Stimulated activated naive CD8-positive, alpha-beta T cell treated with anti-CD3 and anti-CD28 coated beads, Interleukin-15, amount 100 ng/mL, for 72 hours (primary cell): ENCODE data around the gene MEGF6.

Experiments
- ATAC-seq: fragments of 150-1000 bp; cut with Tn5 transposase; 2 replicates; pipeline ENCODE4 v1.10.0; 2021; ENCODE audit warnings: mild to moderate bottlenecking, moderate library complexity
- DNase-seq, 2 donors: peaks; one replicate each; pipeline ENCODE4 v3.0.0; 2021 to 2022
- H3K27ac Mint-ChIP-seq, 2 donors: one replicate each; pipeline ENCODE4 v1.8.0; 2022; ENCODE audit warnings: mild to moderate bottlenecking in 2 of 2, mixed read lengths in 2 of 2, moderate library complexity in 2 of 2
- H3K27me3 Mint-ChIP-seq: one replicate; pipeline ENCODE4 v1.8.0; 2022; ENCODE audit warnings: mixed read lengths
- H3K4me1 Mint-ChIP-seq: one replicate; pipeline ENCODE4 v1.8.0; 2022; ENCODE audit warnings: mild to moderate bottlenecking, mixed read lengths
- H3K4me3 Mint-ChIP-seq, 2 donors: one replicate each; pipeline ENCODE4 v1.8.0; 2022; ENCODE audit warnings: mild to moderate bottlenecking in 2 of 2, mixed read lengths in 2 of 2, moderate library complexity in 1 of 2
- H3K9me3 Mint-ChIP-seq, 2 donors: one replicate each; pipeline ENCODE4 v1.8.0; 2022; ENCODE audit warnings: mixed read lengths in 2 of 2

Gene MEGF6

GRCh38 chr1:3459940-3460671 is 151.2 kb downstream of the MEGF6 start:
- Mint-ChIP-seq H3K4me1 (peaks cover 2% of the 10 kb centered on the region), H3K27me3 (no peaks in the 10 kb centered on the region), H3K4me3 (no peak overlapping the region), H3K9me3 (no peaks in the 10 kb centered on the region), H3K27ac (no peak overlapping the region)
- ATAC-seq: no peak
- no peak for DNase-seq

- H3K27ac Mint-ChIP-seq: no peak overlapping the region
- H3K9me3 Mint-ChIP-seq: no peaks in the 10 kb centered on the region
- H3K4me1 Mint-ChIP-seq: peaks cover 5% of the 10 kb centered on the region
- ATAC-seq (no peak), DNase-seq (no peak)
- H3K4me3 Mint-ChIP-seq: no peak overlapping the region
- no peaks in the 10 kb centered on the region for H3K27me3 Mint-ChIP-seq
Observed at GRCh38 chr1:3459051-3459908, 152.0 kb downstream of the MEGF6 start.

GRCh38 chr1:3457910-3458883 is 153.1 kb downstream of the MEGF6 start:
- H3K27me3 Mint-ChIP-seq: peaks cover 4% of the 10 kb centered on the region
- ATAC-seq: no peak
- H3K4me1 Mint-ChIP-seq: peaks cover 7% of the 10 kb centered on the region
- peak overlapping the region in 1 of 2 donors; percentile 28 for H3K27ac Mint-ChIP-seq
- no peak overlapping the region for H3K4me3 Mint-ChIP-seq
- no peak for DNase-seq
- no peaks in the 10 kb centered on the region for H3K9me3 Mint-ChIP-seq

- peaks cover 10% of the 10 kb centered on the region for H3K4me1 Mint-ChIP-seq
- no peak for ATAC-seq
- H3K9me3 Mint-ChIP-seq: no peaks in the 10 kb centered on the region
- peaks cover 11% of the 10 kb centered on the region for H3K27me3 Mint-ChIP-seq
- H3K27ac Mint-ChIP-seq: no peak overlapping the region
- DNase-seq: no peak
- no peak overlapping the region for H3K4me3 Mint-ChIP-seq
Observed at GRCh38 chr1:3456964-3457909, 154.1 kb downstream of the MEGF6 start.

- no peak for DNase-seq
Observed at GRCh38 chr1:3456449-3456963, 154.8 kb downstream of the MEGF6 start.

GRCh38 chr1:3455670-3456448 is 155.4 kb downstream of the MEGF6 start:
- no peak for DNase-seq
- H3K27ac Mint-ChIP-seq: no peak overlapping the region
- H3K4me3 Mint-ChIP-seq: peak overlapping the region; percentile 70 to 77
- no peak for ATAC-seq
- peaks cover 10% of the 10 kb centered on the region for H3K4me1 Mint-ChIP-seq
- H3K9me3 Mint-ChIP-seq: no peaks in the 10 kb centered on the region
- H3K27me3 Mint-ChIP-seq: peaks cover 11% of the 10 kb centered on the region

More at GRCh38 chr1:3456449-3456963, 154.8 kb downstream of the MEGF6 start:
- Mint-ChIP-seq H3K4me1 (peaks cover 10% of the 10 kb centered on the region), H3K9me3 (no peaks in the 10 kb centered on the region), H3K27ac (no peak overlapping the region), H3K4me3 (no peak overlapping the region), H3K27me3 (peaks cover 11% of the 10 kb centered on the region)
- ATAC-seq: no peak

GRCh38 chr1:3454811-3455618 is 156.3 kb downstream of the MEGF6 start:
- Mint-ChIP-seq H3K4me1 (peaks cover 10% of the 10 kb centered on the region), H3K4me3 (peak overlapping the region; percentile 70 to 77), H3K27me3 (peaks cover 11% of the 10 kb centered on the region), H3K27ac (no peak overlapping the region), H3K9me3 (no peaks in the 10 kb centered on the region)
- ATAC-seq (no peak), DNase-seq (no peak)

- Mint-ChIP-seq H3K9me3 (no peaks in the 10 kb centered on the region), H3K27ac (no peak within 1 kb of the TSS), H3K4me3 (peak within 1 kb of the TSS; percentile 70 to 77), H3K4me1 (peaks cover 10% of the 10 kb centered on the region), H3K27me3 (peaks cover 18% of the 10 kb centered on the region)
- ATAC-seq (peak; percentile 41), DNase-seq (no peak)
Observed at GRCh38 chr1:3453891-3454810, 157.2 kb downstream of the MEGF6 start, which contains the start of gene ARHGEF16. ARHGEF16 (plus strand) TSS chr1:3454665; CDS start chr1:3463085, 8,420 bp downstream.

- Mint-ChIP-seq H3K27ac (no peak overlapping the region), H3K4me3 (peak overlapping the region in 1 of 2 donors; percentile 54), H3K27me3 (peaks cover 18% of the 10 kb centered on the region), H3K4me1 (peaks cover 10% of the 10 kb centered on the region), H3K9me3 (no peaks in the 10 kb centered on the region)
- peak; percentile 76 to 77 for DNase-seq
- ATAC-seq: peak; percentile 81
Observed at GRCh38 chr1:3453203-3453761, 158.0 kb downstream of the MEGF6 start.

GRCh38 chr1:3452866-3453175 is 158.5 kb downstream of the MEGF6 start:
- no peak for DNase-seq
- no peak for ATAC-seq
- H3K4me1 Mint-ChIP-seq: peaks cover 10% of the 10 kb centered on the region
- peaks cover 0 to under 1% of the 10 kb centered on the region in 2 donors for H3K9me3 Mint-ChIP-seq
- peaks cover 18% of the 10 kb centered on the region for H3K27me3 Mint-ChIP-seq
- no peak overlapping the region for H3K4me3 Mint-ChIP-seq
- no peak overlapping the region for H3K27ac Mint-ChIP-seq

- peaks cover 18% of the 10 kb centered on the region for H3K27me3 Mint-ChIP-seq
Observed at GRCh38 chr1:3451994-3452865, 159.1 kb downstream of the MEGF6 start.

More at GRCh38 chr1:3451994-3452865, 159.1 kb downstream of the MEGF6 start:
- ATAC-seq: no peak
- Mint-ChIP-seq H3K27ac (no peak overlapping the region), H3K9me3 (peaks cover 0 to 5% of the 10 kb centered on the region in 2 donors), H3K4me3 (no peak overlapping the region), H3K4me1 (peaks cover 10% of the 10 kb centered on the region)
- DNase-seq: no peak
